HepG2 (cell line): ENCODE measurements around the gene CDK5RAP1.

Experiments used
- CTCF ChIP-seq: sonication (generic); formaldehyde crosslinking; IDR thresholded peaks from 2 replicates; pipeline ENCODE4 v1.5.0; 2020; ENCODE audit warnings: mild to moderate bottlenecking, missing genetic modification reagents, moderate library complexity
- DPF2 ChIP-seq: sonication (generic); formaldehyde crosslinking; IDR thresholded peaks from 2 replicates; pipeline ENCODE4 v1.4.0; 2020; ENCODE audit warnings: mild to moderate bottlenecking, low read depth, missing genetic modification reagents, borderline replicate concordance
- IKZF1 ChIP-seq: fragments of 450-650 bp; IDR thresholded peaks from 2 replicates; pipeline ENCODE4 v1.7.1; 2016
- PHF20 ChIP-seq: sonication (generic); formaldehyde crosslinking; IDR thresholded peaks from 2 replicates; pipeline ENCODE4 v1.5.0; 2020; ENCODE audit warnings: mild to moderate bottlenecking, missing genetic modification reagents
- TFAP4 ChIP-seq: sonication (generic); IDR thresholded peaks from 2 replicates; pipeline ENCODE4 v1.6.1; 2016; ENCODE audit warnings: low read depth, borderline replicate concordance
- ZBTB34 ChIP-seq: sonication (generic); formaldehyde crosslinking; IDR thresholded peaks from 2 replicates; pipeline ENCODE4 v1.8.0; 2022; ENCODE audit warnings: mild to moderate bottlenecking, missing genetic modification reagents
- ZNF331 ChIP-seq: sonication (generic); formaldehyde crosslinking; IDR thresholded peaks from 2 replicates; pipeline ENCODE4 v1.4.0; 2020; ENCODE audit warnings: missing genetic modification reagents

- TF ChIP-seq ZNF331 (CRISPR knock-in tag) (no peak), CTCF (CRISPR knock-in tag) (no peak), TFAP4 (no peak), IKZF1 (no peak), DPF2 (CRISPR knock-in tag) (no peak), ZBTB34 (CRISPR knock-in tag) (no peak), PHF20 (CRISPR knock-in tag) (no peak)
Observed at GRCh38 chr20:33343521-33343920, 57.8 kb downstream of the CDK5RAP1 start.
